Testis (tissue), 3 donors: ENCODE results near the gene UTP15. TPM values are rescaled to one million over a fixed set of nuclear protein-coding genes. Genes with fewer than 3 reads are reported as not detected.

Experiments used
- DNase-seq: peaks from one replicate; pipeline ENCODE4 v3.0.0-alpha.2; 2019
- H3K27ac ChIP-seq, 2 donors: fragments of 200-600 bp; sonication (generic); one replicate each; pipeline ENCODE4 v1.5.1; 2019
- H3K27me3 ChIP-seq: fragments of 200-600 bp; sonication (generic); one replicate; pipeline ENCODE4 v1.5.1; 2019
- H3K36me3 ChIP-seq: fragments of 200-600 bp; sonication (generic); one replicate; pipeline ENCODE4 v1.5.1; 2017; ENCODE audit warnings: low read depth; ENCODE audit errors: missing control alignments
- H3K4me1 ChIP-seq: fragments of 200-600 bp; sonication (generic); one replicate; pipeline ENCODE4 v1.5.1; 2019
- H3K4me3 ChIP-seq, 2 donors: fragments of 200-600 bp; sonication (generic); one replicate each; pipeline ENCODE4 v1.5.1; 2017 to 2019
- H3K9me3 ChIP-seq: fragments of 200-600 bp; sonication (generic); one replicate; pipeline ENCODE4 v1.5.1; 2017
- POLR2A ChIP-seq: fragments of 450-650 bp; IDR thresholded peaks from one replicate; pipeline ENCODE4 v1.6.1; 2017; ENCODE audit warnings: antibody characterized with exemption, mild to moderate bottlenecking, moderate library complexity
- WGBS, 2 donors: methylation state at CpG; one replicate each; pipeline ENCODE4 v1.1.5; 2018; 5-methylcytosine and 5-hydroxymethylcytosine counted together
- intact Hi-C: fragments of 100-400 bp; cut with DNase I; formaldehyde crosslinking; loops from one replicate; pipeline ENCODE4 v1.15.1; 2023; ENCODE audit warnings: low total_unique reads
- polyA plus RNA-seq: library from polyadenylated mRNA; stranded (reverse); fragments of 350-450 nt; fragmentation: Illumina TruSeq; extraction: RNeasy Lipid Tissue Mini Kit (QIAGEN cat#74804); gene quantifications from one replicate; pipeline ENCODE4 v1.2.3, GENCODE V29; 2014; ENCODE audit warnings: low read depth, low replicate concordance; ENCODE audit not compliant: insufficient read depth
- total RNA-seq, 2 donors: library from RNA; depleted of rRNA; stranded (reverse); fragments of >200 nt; gene quantifications; one replicate each; pipeline ENCODE4 v1.2.3, GENCODE V29; 2016
- TF ChIP-seq, protein P1 (sequence below), 3 experiments: fragments of 450-650 bp in 2 of 3; fragments of 200-600 bp in 1 of 3; sonication (generic) in 1 of 3; IDR thresholded peaks; one replicate each; pipeline ENCODE4 v1.5.1; 2016 to 2019; ENCODE audit warnings: antibody characterized with exemption in 3 of 3, mild to moderate bottlenecking in 2 of 3, moderate library complexity in 1 of 3

The UTP15 gene
- total and polyA plus RNA-seq, 3 donors from 2014 or later = 11.4 to 36.7 (median 34.9) TPM

DNA sequence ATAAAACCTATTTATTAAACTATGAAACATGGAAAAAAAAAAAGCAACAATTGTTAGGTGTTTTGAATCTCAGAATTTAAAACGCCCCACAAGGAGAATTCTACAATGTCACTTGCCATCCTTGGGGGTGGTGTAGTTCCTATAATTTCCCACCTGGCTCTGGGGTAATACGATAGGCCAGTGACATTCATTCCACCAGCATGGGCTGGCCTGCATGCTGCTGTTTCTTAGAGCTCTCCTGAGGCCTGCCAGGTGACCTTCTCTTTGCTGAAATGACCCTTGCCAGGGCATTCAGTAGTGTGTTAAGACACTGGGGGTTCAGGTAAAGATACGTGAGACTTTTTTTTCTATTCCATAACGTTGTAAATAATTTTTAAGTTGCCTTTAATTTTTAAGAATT is 50.4 kb downstream of the UTP15 start:
- intact Hi-C loops = no loop called here
- WGBS, 2 donors = 90% methylated on average over 4 of the region's 4 CpGs
- H3K9me3 ChIP-seq = no peaks in the 10 kb centered on the region
- TF ChIP-seq POLR2A = no peak
- TF ChIP-seq, protein P1, sequence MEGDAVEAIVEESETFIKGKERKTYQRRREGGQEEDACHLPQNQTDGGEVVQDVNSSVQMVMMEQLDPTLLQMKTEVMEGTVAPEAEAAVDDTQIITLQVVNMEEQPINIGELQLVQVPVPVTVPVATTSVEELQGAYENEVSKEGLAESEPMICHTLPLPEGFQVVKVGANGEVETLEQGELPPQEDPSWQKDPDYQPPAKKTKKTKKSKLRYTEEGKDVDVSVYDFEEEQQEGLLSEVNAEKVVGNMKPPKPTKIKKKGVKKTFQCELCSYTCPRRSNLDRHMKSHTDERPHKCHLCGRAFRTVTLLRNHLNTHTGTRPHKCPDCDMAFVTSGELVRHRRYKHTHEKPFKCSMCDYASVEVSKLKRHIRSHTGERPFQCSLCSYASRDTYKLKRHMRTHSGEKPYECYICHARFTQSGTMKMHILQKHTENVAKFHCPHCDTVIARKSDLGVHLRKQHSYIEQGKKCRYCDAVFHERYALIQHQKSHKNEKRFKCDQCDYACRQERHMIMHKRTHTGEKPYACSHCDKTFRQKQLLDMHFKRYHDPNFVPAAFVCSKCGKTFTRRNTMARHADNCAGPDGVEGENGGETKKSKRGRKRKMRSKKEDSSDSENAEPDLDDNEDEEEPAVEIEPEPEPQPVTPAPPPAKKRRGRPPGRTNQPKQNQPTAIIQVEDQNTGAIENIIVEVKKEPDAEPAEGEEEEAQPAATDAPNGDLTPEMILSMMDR (IDR thresholded peaks at IDR 0.05) = no peak
- no peak for DNase-seq
- H3K36me3 ChIP-seq = no peaks in the 10 kb centered on the region
- H3K27me3 ChIP-seq = no peaks in the 10 kb centered on the region
- no peak overlapping the region for H3K4me3 ChIP-seq
- H3K4me1 ChIP-seq = no peaks in the 10 kb centered on the region
- H3K27ac ChIP-seq = no peak overlapping the region

DNA sequence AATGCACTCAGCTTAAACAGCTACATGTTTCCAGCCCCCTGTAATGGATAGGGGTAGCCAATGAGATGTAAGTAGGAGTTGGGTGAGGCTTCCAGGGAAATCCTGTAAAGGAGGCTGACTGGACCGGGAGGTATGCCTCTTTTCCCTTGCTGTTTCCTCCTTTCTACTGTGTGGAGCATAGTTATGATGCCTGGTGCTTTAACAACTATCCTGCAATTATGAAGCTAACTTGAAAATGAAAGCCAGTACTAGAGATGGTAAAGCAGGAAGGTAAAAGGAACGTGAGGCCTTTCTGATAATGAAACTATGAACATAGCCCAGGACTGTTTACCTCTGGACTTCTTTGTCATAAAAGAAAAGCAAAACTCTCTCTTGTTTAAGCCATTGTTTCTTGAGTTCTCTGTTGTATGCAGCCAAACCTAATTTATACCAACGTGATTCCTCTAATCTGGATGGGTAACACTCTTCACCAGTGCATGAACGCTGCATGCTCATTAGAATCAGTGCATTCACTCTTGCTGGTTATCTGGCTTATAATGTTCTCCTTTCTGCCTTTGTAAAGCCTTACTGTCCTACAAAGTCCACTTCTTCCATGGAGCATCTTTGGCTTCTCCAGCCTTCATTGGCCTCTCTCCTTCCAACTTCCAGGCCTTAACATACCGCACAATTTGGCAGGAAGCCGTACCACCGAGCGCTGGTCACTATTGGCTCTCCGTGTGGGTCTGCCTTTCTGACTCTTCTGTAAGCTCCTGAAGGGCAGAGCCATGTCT is 52.2 kb downstream of the UTP15 start:
- TF ChIP-seq, protein P1 (IDR thresholded peaks at IDR 0.05) = no peak
- TF ChIP-seq POLR2A = no peak
- Histone ChIP-seq H3K36me3 (no peaks in the 10 kb centered on the region), H3K27ac (no peak overlapping the region), H3K4me1 (no peaks in the 10 kb centered on the region), H3K9me3 (no peaks in the 10 kb centered on the region), H3K4me3 (no peak overlapping the region), H3K27me3 (no peaks in the 10 kb centered on the region)
- WGBS, 2 donors = 67 to 75% methylated on average over 9 of the region's 9 CpGs
- intact Hi-C loops = no loop called here
- DNase-seq = no peak

DNA sequence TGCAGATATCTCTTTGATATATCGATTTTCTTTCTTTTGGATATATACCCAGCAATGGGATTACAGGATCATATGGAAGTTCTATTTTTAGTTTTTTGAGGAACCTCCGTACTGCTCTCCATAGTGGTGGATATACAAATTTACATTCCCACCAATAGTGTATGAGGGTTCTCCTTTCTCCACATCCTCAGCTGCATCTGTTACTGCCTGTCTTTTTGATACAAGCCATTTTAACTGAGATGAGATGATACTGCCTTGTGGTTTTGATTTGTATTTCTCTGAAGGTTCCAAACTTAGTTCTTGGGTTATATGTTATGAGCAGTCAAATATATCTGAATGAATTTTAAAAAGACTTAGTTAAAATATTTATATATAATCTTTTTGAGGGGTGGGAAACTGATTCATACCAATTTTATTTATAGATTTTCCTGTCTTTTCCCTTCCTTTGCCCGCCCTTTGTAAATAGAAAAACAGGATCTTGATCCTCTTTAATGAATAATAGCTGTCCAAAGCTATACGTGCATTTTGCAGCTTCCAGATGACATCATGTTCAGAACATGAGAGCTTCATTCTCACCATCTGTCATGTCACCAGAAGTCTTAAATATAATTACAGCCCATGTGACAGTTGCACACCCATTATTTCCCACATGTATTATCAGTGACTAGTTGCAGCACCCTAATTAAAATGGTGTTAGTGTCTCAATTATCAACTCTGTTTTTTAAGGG is 54.2 kb downstream of the UTP15 start:
- H3K4me3 ChIP-seq = no peak overlapping the region
- H3K9me3 ChIP-seq = no peaks in the 10 kb centered on the region
- DNase-seq = no peak
- no peaks in the 10 kb centered on the region for H3K27me3 ChIP-seq
- H3K36me3 ChIP-seq = no peaks in the 10 kb centered on the region
- H3K27ac ChIP-seq = no peak overlapping the region
- intact Hi-C loops = no loop called here
- WGBS, 2 donors = 81 to 84% methylated on average over 4 of the region's 4 CpGs
- H3K4me1 ChIP-seq = no peaks in the 10 kb centered on the region
- no peak for TF ChIP-seq POLR2A
- TF ChIP-seq, protein P1 (IDR thresholded peaks at IDR 0.05) = no peak

DNA sequence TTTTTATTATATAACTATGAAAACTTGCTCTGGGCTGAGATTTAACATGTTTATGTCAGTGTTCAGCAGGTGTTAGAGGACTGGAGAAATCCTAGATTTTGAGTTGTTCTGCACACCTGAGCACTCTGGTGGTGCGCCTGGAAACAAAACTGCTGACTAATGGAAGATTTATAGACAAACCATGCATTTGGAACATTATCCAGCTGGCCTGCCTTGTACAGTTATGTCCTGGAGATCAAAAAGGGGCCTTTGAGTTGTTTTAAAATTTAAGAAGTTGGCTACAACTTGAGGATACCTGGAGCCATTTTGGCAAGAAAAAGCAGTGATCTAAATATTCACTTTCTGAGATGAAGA is 54.8 kb downstream of the UTP15 start:
- intact Hi-C loops = no loop called here
- Histone ChIP-seq H3K27ac (no peak overlapping the region), H3K27me3 (no peaks in the 10 kb centered on the region), H3K36me3 (no peaks in the 10 kb centered on the region), H3K9me3 (no peaks in the 10 kb centered on the region), H3K4me1 (no peaks in the 10 kb centered on the region), H3K4me3 (no peak overlapping the region)
- 91% methylated on average over 1 of the region's 1 CpG for WGBS, 2 donors
- no peak for DNase-seq
- TF ChIP-seq, protein P1 (IDR thresholded peaks at IDR 0.05) = no peak
- no peak for TF ChIP-seq POLR2A
